Panc1 (cell line): ENCODE data around the gene IPMK. TPM values are rescaled to one million over a fixed set of nuclear protein-coding genes. Genes with fewer than 3 reads are reported as not detected.

ENCODE experiments used
- ATAC-seq: fragments of 200-7000 bp; cut with Tn5 transposase; 2 replicates; pipeline ENCODE4 v1.9.1; 2020; ENCODE audit warnings: mild to moderate bottlenecking, moderate library complexity
- BruUV-seq: library from RNA; stranded (reverse); fragments of 400-500 nt; replicated peaks from 2 replicates; lab custom pipeline; 2021; lab: Mats Ljungman, UMichigan
- CTCF ChIA-PET: fragments of 300-600 bp; sonication (Branson Sonifier 250); formaldehyde crosslinking; loops from one replicate; lab custom pipeline; 2022; ENCODE audit warnings: antibody characterized with exemption; lab: Charles Lee
- POLR2A ChIA-PET: fragments of 300-600 bp; sonication (Branson Sonifier 250); formaldehyde crosslinking; loops from one replicate; lab custom pipeline; 2022; ENCODE audit warnings: antibody characterized with exemption; lab: Charles Lee
- DNase-seq: peaks from one replicate; pipeline ENCODE4 v3.0.0-alpha.2; 2010; ENCODE audit warnings: low read depth, low spot score
- H3K27ac ChIP-seq: 2 replicates; pipeline ENCODE4 v1.5.1; 2011; ENCODE audit warnings: mild to moderate bottlenecking, low read length, inconsistent platforms
- H3K27me3 ChIP-seq: fragments of 200-500 bp; sonication (Bioruptor generic); 2 replicates; pipeline ENCODE4 v1.6.0; 2014; ENCODE audit warnings: low read length, inconsistent platforms; ENCODE audit not compliant: control insufficient read depth, insufficient read depth
- H3K36me3 ChIP-seq: fragments of 200-500 bp; sonication (Bioruptor generic); 2 replicates; pipeline ENCODE4 v1.5.1; 2014; ENCODE audit warnings: inconsistent platforms, mild to moderate bottlenecking, low read length, moderate library complexity; ENCODE audit not compliant: control insufficient read depth, insufficient read depth
- H3K4me1 ChIP-seq: 2 replicates; pipeline ENCODE4 v1.5.1; 2011; ENCODE audit warnings: inconsistent platforms, mild to moderate bottlenecking, low read length, moderate library complexity; ENCODE audit not compliant: control insufficient read depth, insufficient read depth
- H3K4me3 ChIP-seq, 2 experiments: 2 replicates each; pipeline ENCODE4 v1.5.1; 2011 to 2012; ENCODE audit warnings: low read depth in 2 of 2, low read length in 2 of 2, mild to moderate bottlenecking in 2 of 2, inconsistent platforms in 1 of 2, moderate library complexity in 1 of 2
- H3K9me3 ChIP-seq: fragments of 200-500 bp; sonication (Bioruptor generic); 2 replicates; pipeline ENCODE4 v1.5.1; 2014; ENCODE audit warnings: low read depth, mild to moderate bottlenecking, inconsistent platforms, low read length, moderate library complexity; ENCODE audit not compliant: control insufficient read depth, insufficient read depth
- CTCF ChIP-seq: fragments of 450-650 bp; IDR thresholded peaks from 2 replicates; pipeline ENCODE4 v1.5.1; 2017; ENCODE audit warnings: mild to moderate bottlenecking
- POLR2AphosphoS5 ChIP-seq: IDR thresholded peaks from 2 replicates; pipeline ENCODE4 v1.6.1; 2012; ENCODE audit warnings: mild to moderate bottlenecking, low read depth, low read length, moderate library complexity
- REST ChIP-seq, 2 experiments: IDR thresholded peaks; 2 replicates each; pipeline ENCODE4 v1.6.1; 2011 to 2012; ENCODE audit warnings: low read depth in 2 of 2, control low read depth in 1 of 2, low read length in 1 of 2, mild to moderate bottlenecking in 1 of 2, moderate library complexity in 1 of 2; ENCODE audit not compliant: insufficient read depth in 1 of 2
- SIN3A ChIP-seq: IDR thresholded peaks from 2 replicates; pipeline ENCODE4 v1.6.1; 2012; ENCODE audit warnings: low read depth, mild to moderate bottlenecking, low read length, moderate library complexity, borderline replicate concordance; ENCODE audit not compliant: insufficient read depth
- TCF7L2 ChIP-seq: IDR thresholded peaks from 2 replicates; pipeline ENCODE4 v1.6.1; 2011; ENCODE audit warnings: mild to moderate bottlenecking, low read depth, low read length, inconsistent platforms
- in situ Hi-C: cut with HindIII; loops from 2 replicates; pipeline ENCODE4 v1.10.0; 2016; ENCODE audit warnings: low sequenced_read_pairs, low pct_unique_long_range_greater_than_20kb
- intact Hi-C: fragments of 100-400 bp; cut with micrococcal nuclease; formaldehyde crosslinking; loops from one replicate; pipeline ENCODE4 v1.10.0; 2022; ENCODE audit not compliant: unreplicated experiment
- total RNA-seq: library from RNA; stranded (reverse); gene quantifications from one replicate; pipeline ENCODE4 v1.2.1, GENCODE V29; 2021; ENCODE audit not compliant: unreplicated experiment

IPMK gene
- total RNA-seq, 1 experiment from 2014 or later: 9.3 TPM

- no TSS peak for BruUV-seq
- no peak overlapping the region for H3K27ac ChIP-seq
- no peak for ATAC-seq
- DNase-seq: no peak
- H3K4me3 ChIP-seq: no peak overlapping the region
- POLR2A ChIA-PET: no interaction called here
- no peaks in the 10 kb centered on the region for H3K36me3 ChIP-seq
- CTCF ChIA-PET: no interaction called here
- no peaks in the 10 kb centered on the region for H3K27me3 ChIP-seq
- no peaks in the 10 kb centered on the region for H3K9me3 ChIP-seq
- intact Hi-C loops: no loop called here
- in situ Hi-C loops: no loop called here
- H3K4me1 ChIP-seq: no peaks in the 10 kb centered on the region
- TF ChIP-seq TCF7L2 (no peak), POLR2AphosphoS5 (no peak), CTCF (no peak), REST (IDR thresholded peaks at IDR 0.05; ENCODE audit: insufficient read depth in 1 of 2, low read depth in 2 of 2, low read length in 1 of 2) (no peak), SIN3A (no peak)
Measured at GRCh38 chr10:58293989-58294388, 26.3 kb upstream of the IPMK start.

- DNase-seq (peak; percentile 27), ATAC-seq (peak; percentile 85)
- Histone ChIP-seq H3K27me3 (no peaks in the 10 kb centered on the region), H3K4me3 (no peak overlapping the region), H3K4me1 (no peaks in the 10 kb centered on the region), H3K9me3 (no peaks in the 10 kb centered on the region), H3K36me3 (peaks cover 7% of the 10 kb centered on the region; the same call in 1 of the 2 replicates), H3K27ac (no peak overlapping the region)
- intact Hi-C loops: loop anchor here (1.0 kb wide), 1 partner anchor 114 kb away; no protein-coding TSS in a partner anchor
- TF ChIP-seq CTCF (peak; percentile 80; the same call in 1 of the 2 replicates), POLR2AphosphoS5 (no peak), TCF7L2 (no peak), SIN3A (no peak), REST (IDR thresholded peaks at IDR 0.05; ENCODE audit: insufficient read depth in 1 of 2, low read depth in 2 of 2, low read length in 1 of 2) (no peak)
- in situ Hi-C loops: no loop called here
- no TSS peak for BruUV-seq
- ChIA-PET POLR2A (no interaction called here), CTCF (interaction anchor here (0.7 to 1.7 kb wide), 5 partner anchors 23 to 368 kb away, joined by 3 to 14 read pairs (median 4); partner anchors contain the start of gene CISD1)
Measured at GRCh38 chr10:58291538-58292174, 24.0 kb upstream of the IPMK start.
